HG03097 (cell line): ENCODE data around the gene UNC119.

Experiments
- ATAC-seq: cut with Tn5 transposase; IDR thresholded peaks from one replicate; pipeline ENCODE4 v1.9.1; 2021; ENCODE audit not compliant: unreplicated experiment, low FRiP score

The UNC119 gene

DNA sequence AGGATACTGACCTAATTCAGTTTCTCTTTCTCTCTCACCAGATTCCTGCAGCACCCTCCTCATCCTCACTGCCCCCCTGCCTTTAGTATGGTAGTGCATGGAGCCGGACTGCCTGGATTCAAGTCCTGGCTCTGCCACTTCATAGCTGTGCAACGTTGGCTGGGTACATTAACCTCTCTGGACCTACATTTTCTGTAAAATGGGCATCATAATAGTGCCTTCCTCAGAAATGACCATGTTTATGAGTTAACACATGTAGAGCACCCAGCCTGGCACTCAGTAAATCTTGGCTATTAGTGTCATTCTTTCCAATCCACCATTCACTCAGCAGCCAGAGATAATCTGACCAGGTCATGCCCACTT is 7.3 kb downstream of the UNC119 start:
- no peak for ATAC-seq

- no peak for ATAC-seq
These were observed 7.9 kb downstream of the UNC119 start for GRCh38 chr17:28544402-28545140.

GRCh38 chr17:28541439-28541838 is 11.0 kb downstream of the UNC119 start:
- no peak for ATAC-seq

DNA sequence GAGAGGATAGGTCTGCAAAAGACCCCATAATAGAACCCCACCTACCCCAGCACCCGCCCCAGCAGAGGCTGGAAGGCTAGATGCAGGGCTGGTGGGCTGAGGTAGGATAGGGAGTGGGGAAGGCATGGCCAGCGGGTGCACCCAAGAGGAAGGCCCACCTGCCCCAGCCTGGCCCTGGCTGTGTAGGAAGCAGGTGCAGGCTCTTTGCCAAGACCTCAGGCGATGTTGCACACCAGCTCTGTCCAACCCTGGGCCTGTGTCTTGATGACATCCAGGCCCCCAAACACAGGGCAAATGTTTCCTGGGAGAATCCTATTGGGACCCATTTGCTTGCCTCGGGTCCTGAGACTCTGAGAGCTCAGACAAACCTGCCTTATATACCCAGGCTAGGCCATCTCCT is 12.2 kb downstream of the UNC119 start:
- no peak for ATAC-seq

GRCh38 chr17:28538296-28538895 is 14.0 kb downstream of the UNC119 start:
- no peak for ATAC-seq

DNA sequence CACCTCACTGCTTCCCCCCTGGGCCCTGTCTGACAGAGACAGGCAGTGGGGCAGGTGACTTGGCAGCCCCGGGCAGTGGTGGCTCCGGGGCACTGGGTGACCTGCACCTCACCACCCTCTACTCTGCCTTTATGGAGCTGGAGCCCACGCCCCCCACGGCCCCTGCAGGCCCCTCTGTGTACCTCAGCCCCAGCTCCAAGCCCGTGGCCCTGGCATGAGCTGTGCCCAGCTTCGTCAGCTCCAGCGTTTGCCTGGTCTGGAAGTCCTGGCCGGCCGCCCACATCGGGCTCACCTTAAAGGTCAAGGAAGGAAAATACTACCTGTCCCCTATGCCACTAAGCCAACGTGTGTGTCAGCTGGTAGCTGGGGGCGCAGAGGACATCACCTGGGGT is 15.2 kb downstream of the UNC119 start:
- no peak for ATAC-seq

DNA sequence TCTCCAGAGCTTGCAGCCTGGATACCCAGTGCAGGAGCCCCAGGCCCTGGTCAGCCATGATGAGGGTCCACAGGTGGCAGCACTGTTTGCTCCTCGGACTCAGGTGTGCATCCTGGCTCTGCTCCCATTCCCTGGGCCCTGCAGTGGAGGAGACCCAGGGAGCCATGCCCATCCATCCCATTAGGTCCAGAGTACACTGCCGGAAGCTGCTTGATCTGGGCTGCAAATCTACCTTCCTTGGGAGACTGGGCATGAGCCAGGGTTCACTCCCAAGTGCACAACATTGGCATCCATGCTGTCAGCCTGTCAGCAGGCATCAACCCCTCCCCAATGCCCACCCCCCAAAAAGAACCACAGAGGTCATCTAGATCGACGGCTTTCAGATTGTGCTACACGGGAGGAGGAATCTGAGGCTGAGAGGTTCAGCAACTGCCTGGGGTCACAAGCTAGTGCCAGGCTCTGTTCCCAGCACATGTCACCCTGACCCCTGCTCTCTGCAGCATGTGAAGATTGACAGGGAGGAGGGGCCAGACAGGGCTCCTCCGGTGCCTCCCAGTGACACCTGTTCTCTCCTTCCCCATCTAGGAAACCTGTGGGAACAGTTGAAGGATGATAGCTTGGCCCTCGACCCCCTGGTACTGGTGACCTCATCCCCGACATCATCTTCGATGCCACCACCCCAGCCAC is 15.7 kb downstream of the UNC119 start:
- ATAC-seq, result no peak

DNA sequence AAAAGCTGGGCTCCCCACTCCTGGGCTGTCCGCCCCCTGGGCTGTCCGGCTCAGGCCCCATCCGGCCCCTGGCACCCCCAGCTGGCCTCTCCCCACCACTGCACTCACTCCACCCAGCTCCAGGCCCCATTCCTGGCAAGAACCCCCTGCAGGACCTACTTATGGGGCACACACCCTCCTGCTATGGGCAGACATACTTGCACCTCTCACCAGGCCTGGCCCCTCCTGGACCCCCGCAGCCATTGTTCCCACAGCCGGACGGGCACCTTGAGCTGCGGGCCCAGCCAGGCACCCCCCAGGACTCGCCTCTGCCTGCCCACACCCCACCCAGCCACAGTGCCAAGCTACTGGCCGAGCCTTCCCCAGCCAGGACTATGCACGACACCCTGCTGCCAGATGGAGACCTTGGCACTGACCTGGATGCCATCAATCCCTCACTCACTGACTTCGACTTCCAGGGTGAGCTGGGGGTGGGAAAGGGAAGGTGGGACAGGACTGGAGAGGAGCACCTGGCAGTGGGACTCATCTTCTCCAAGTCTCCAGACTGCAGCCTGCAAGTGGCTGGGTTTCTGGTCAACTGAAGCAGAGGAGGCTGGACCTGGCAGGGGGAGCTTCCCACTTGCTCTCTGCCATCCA is 17.6 kb downstream of the UNC119 start:
- ATAC-seq, result no peak

- no peak for ATAC-seq
These were observed 19.2 kb downstream of the UNC119 start for GRCh38 chr17:28533091-28533807.

DNA sequence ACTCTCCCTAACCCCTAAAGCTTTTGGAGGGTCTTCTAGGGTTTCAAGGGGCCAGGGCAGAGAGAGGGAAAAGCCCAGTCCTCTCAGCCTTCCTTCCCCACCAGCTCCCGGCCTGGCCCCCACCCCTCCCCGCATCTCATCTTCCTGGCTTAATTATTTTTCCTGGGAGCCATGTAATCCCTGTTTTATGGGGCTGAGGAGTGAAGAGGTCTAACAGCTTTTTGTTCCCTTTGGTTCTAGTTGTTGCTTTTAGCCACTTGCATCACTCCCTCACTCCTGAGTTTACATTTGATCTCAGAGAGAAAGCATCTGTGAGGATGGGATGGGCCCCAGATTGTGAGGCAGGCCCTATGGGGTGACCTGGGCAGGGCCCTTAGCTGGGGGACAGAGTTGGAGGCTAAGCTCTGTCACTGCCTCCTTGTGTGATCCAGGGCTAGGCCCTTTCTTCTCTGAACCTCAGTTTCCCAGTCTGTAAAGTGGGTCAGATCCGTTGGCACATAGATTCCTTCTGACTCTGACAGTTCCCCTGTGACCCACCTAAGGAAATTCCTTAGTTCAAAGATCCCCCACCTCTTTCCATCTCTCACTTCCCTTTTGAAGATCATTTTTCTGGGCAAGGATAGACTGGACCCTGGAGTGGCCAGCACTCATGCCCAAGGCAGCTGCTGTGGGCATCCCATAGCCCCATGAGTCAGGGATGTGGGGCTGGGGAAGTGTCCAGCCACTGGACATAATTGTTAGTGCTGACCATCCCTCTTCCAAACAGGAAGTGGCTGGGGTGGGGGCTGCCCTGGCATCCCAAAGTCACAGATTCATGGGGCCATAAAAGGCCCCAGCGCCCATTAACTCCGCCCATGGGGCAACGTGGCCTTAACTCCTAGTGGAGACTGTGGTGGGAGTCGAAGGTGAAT is 20.1 kb downstream of the UNC119 start:
- ATAC-seq, result no peak

DNA sequence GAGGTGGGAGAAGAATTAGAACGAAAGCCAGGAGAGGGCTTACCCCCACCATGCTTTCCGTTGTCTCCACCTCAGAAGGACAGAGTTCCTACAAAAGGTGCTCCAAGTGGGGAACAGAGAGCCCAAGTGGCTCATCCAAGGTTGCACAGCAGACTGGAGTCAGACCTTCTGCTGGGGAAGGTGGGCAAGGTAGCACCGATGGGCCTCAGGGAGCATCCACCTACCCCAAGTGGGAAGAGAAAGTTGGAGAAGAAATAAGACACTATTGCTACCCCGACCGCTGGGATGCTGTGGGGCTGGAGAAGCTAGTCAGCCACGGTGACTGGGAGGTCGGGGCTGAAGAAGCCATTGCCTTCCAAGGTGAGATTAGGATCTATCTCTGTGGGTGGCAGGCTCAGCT is 21.5 kb downstream of the UNC119 start:
- no peak for ATAC-seq

GRCh38 chr17:28530250-28530649 is 22.2 kb downstream of the UNC119 start:
- no peak for ATAC-seq

DNA sequence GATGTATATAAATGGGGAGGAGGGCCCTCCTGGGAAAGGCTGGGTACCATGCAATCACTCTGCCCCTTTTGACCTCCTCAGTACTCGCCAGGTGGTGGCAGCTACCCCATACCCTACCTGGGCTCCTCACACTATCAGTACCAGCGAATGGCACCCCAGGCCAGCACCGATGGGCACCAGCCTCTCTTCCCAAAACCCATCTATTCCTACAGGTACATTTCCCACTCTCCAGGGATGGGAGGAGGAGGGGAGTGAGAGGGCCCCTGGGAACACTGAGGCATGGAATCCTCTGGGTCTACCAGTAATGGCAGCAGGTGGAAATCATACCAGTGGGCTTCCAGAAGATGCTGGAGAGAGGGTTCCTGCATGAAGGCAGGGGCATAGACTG is 23.4 kb downstream of the UNC119 start:
- ATAC-seq, result no peak

GRCh38 chr17:28528327-28529012 is 24.0 kb downstream of the UNC119 start:
- no peak for ATAC-seq

GRCh38 chr17:28527859-28528258 is 24.6 kb downstream of the UNC119 start:
- ATAC-seq, result no peak

- ATAC-seq, result no peak
These were observed 25.2 kb downstream of the UNC119 start for GRCh38 chr17:28527181-28527681.

DNA sequence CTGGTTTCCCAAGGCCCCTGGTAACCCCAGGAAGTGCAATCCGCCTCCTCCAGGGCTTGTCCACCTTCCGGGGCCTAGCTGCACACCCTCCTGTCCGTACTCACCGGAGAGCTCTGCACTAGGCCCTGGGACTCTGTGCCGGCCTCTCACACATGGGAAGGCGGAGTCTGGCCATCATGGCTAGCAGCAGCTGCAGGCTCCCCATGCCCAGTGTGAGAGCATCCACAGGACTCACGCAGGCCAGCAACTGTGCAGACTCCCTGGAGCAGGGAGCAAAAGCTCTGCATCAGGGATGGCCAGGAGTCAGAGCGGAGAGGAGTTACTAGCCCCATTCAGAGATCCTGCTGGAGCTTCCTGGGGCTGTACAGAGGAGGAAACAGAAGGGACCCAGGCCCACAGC is 26.0 kb downstream of the UNC119 start:
- ATAC-seq, result no peak

GRCh38 chr17:28524476-28525424 is 27.7 kb downstream of the UNC119 start:
- ATAC-seq, result no peak
